ENCODE data around the gene PDSS2. TPM values are rescaled to one million over a fixed set of nuclear protein-coding genes. Genes with fewer than 3 reads are reported as not detected.

The PDSS2 gene
- total RNA-seq, 1 experiment from 2014 or later: 12.1 TPM

DNA sequence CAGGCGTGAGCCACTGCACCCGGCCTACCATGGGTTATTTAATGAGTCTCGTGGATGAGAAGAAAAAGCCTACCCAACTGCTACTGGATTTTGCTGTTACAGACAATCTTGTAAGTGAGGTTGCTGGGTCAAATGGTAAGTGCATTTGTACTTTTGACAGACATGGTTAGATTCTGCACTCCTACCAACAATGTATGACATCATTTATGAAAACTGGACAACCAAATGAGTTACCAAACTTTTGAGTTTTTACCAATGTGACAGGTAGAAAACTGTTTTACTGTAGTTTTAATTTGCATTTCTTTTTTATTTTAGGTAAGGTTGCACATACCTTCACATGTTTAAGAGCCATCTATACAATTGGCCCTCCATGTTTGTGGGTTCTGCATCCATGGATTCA is 48.2 kb downstream of the PDSS2 start:
- H3K79me1 ChIP-seq (ENCODE audit: insufficient read depth, low read depth, low read length, poor library complexity, severe bottlenecking): peaks cover 3% of the 10 kb centered on the region
- no peak for TF ChIP-seq CTCF (conservative IDR thresholded peaks at IDR 0.05)
- no peaks in the 10 kb centered on the region for H3K27me3 Mint-ChIP-seq (ENCODE audit: low read depth)
- H3K27ac ChIP-seq (ENCODE audit: insufficient read length, low read depth, low read length): no peak overlapping the region
- H3T11ph ChIP-seq (ENCODE audit: low read length): no peak overlapping the region
- H2BK5ac ChIP-seq (ENCODE audit: insufficient read length, low read length): no peak overlapping the region
- H3K4me1 ChIP-seq (ENCODE audit: insufficient read depth, low read length): peaks cover 6% of the 10 kb centered on the region
- H3K23me2 ChIP-seq (ENCODE audit: insufficient read length, low read depth, low read length, poor library complexity, severe bottlenecking): no peaks in the 10 kb centered on the region
- H3K27ac Mint-ChIP-seq: no peak overlapping the region
- no peak overlapping the region for H2BK120ac ChIP-seq (ENCODE audit: low read depth, low read length, poor library complexity, severe bottlenecking)
- no peak for DNase-seq
- H2AFZ ChIP-seq (ENCODE audit: low read length): no peak overlapping the region
- no peaks in the 10 kb centered on the region for H3K9me3 ChIP-seq (ENCODE audit: control insufficient read depth, low read depth, low read length)
- H3K36me3 Mint-ChIP-seq (ENCODE audit: insufficient read depth in 1 of 3, low read depth in 3 of 3): peaks cover 0 to 1% (median 0%) of the 10 kb centered on the region in 3 experiments; a peak in 1 of 7 replicates
- no peak overlapping the region for H3K4me2 ChIP-seq (ENCODE audit: insufficient read depth, insufficient read length, low read length)
- H3K27me3 ChIP-seq (ENCODE audit: insufficient read depth, low read length): no peaks in the 10 kb centered on the region
- H3K14ac ChIP-seq (ENCODE audit: insufficient read depth, low read length): no peak overlapping the region
- H2BK15ac ChIP-seq (ENCODE audit: low read depth, low read length): no peak overlapping the region
- H2BK12ac ChIP-seq (ENCODE audit: insufficient read length, low read depth, low read length): no peak overlapping the region
- H2AK5ac ChIP-seq (ENCODE audit: insufficient read length, low read length): no peak overlapping the region
- peaks cover 50 to 51% of the 10 kb centered on the region in 2 experiments for H3K4me1 Mint-ChIP-seq
- H3K4me3 Mint-ChIP-seq: no peak overlapping the region
- H4K5ac ChIP-seq (ENCODE audit: insufficient read length, low read depth, low read length): no peak overlapping the region
- H3K4ac ChIP-seq (ENCODE audit: low read depth, low read length): no peak overlapping the region
- H2BK20ac ChIP-seq (ENCODE audit: low read depth, low read length, poor library complexity, severe bottlenecking): no peak overlapping the region
- no peak overlapping the region for H3K18ac ChIP-seq (ENCODE audit: insufficient read length, low read depth, low read length)
- no peaks in the 10 kb centered on the region for H3K79me2 ChIP-seq (ENCODE audit: insufficient read depth, low read length)
- no peaks in the 10 kb centered on the region for H3K9me3 Mint-ChIP-seq
- H4K20me1 ChIP-seq (ENCODE audit: control insufficient read depth, insufficient read depth, insufficient read length): no peaks in the 10 kb centered on the region
- no peak overlapping the region for H3K23ac ChIP-seq (ENCODE audit: insufficient read length, low read depth, low read length)
- H3K56ac ChIP-seq (ENCODE audit: insufficient read length, low read depth, low read length): no peak overlapping the region
- no peak overlapping the region for H4K91ac ChIP-seq (ENCODE audit: insufficient read length, low read depth, low read length)
- no CpG with 5 or more reads among the region's 3 CpGs for WGBS (ENCODE audit: extremely low coverage, insufficient read length, low lambda C conversion rate)
- no peak overlapping the region for H4K8ac ChIP-seq (replicated peaks; ENCODE audit: insufficient read length, low read depth, low read length)
- no peak overlapping the region for H3K9ac ChIP-seq (ENCODE audit: extremely low read depth, insufficient read length, low read length)
